ENCODE data around the gene ASGR2. TPM values are rescaled to one million over a fixed set of nuclear protein-coding genes. Genes with fewer than 3 reads are reported as not detected.

Gene ASGR2
- polyA plus RNA-seq, 1 donor (not counting 4 experiments of a cell fraction or from before 2014, with no cell fraction given): not detected

DNA sequence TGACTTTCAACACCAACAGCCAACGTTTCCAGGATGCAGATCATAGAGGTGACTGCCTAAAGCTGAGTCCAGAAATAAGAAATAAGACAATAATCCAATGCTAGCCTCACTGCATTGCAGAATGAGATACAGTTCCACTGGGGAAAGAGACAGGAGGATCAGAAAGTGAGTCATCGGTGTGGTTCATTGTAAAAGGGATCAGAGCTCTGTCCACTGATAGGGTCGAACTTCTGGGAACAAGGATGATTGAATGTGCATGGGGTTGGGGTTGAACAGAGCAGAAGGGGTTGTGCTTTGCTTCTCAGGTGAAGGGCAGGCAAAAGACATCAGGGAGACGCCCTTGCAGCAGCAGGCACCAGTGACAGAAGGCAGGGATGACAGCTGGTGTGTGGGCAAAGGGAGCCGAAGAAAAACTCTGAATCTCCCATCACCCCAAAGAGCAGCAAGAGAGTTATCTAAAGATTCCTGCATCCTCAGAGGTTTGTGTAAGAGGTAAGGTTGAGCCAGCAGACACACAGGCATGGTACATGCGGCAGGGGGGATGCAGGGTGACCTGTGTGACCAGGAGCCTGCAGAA, 51.0 kb downstream of the ASGR2 start:
- H3K4me1 ChIP-seq (ENCODE audit: control insufficient read depth, extremely low read depth, insufficient read depth, low read length): peaks cover 18% of the 10 kb centered on the region
- no peaks in the 10 kb centered on the region for H4K20me1 ChIP-seq (ENCODE audit: control insufficient read depth, extremely low read depth, insufficient read depth, low read length)
- no peak overlapping the region for H3K4me3 ChIP-seq (ENCODE audit: control insufficient read depth in 2 of 3, extremely low read depth in 1 of 3, insufficient read depth in 2 of 3, low read depth in 1 of 3, low read length in 3 of 3)
- no peaks in the 10 kb centered on the region for H3K79me2 ChIP-seq (ENCODE audit: control insufficient read depth, insufficient read depth, low read length)
- H3K9ac ChIP-seq (ENCODE audit: control insufficient read depth, extremely low read depth, insufficient read depth, low read length): no peak overlapping the region
- H3K9me3 ChIP-seq (ENCODE audit: control insufficient read depth, low read depth, low read length): peaks cover 2% of the 10 kb centered on the region
- H3K4me2 ChIP-seq (ENCODE audit: control insufficient read depth, extremely low read depth, insufficient read depth, low read depth, low read length): no peak overlapping the region
- no peak overlapping the region for H3K27ac ChIP-seq (ENCODE audit: control insufficient read depth, insufficient read depth, low read length)
- dilution Hi-C loops (cut with MboI; ENCODE audit: extremely low pct_ligation_motif_present, low sequenced_read_pairs): no loop called here
- DNase-seq (ENCODE audit: low read depth, low spot score) (no peak), FAIRE-seq (no peak)
- peaks cover 10% of the 10 kb centered on the region for H3K27me3 ChIP-seq (ENCODE audit: control insufficient read depth, extremely low read depth, insufficient read depth, low read length)
- no peaks in the 10 kb centered on the region for H3K36me3 ChIP-seq (ENCODE audit: control insufficient read depth in 2 of 2, extremely low read depth in 1 of 2, insufficient read depth in 2 of 2, low read length in 2 of 2)
- TF ChIP-seq EZH2 (IDR thresholded peaks at IDR 0.05; ENCODE audit: low read length): no peak
- TF ChIP-seq, protein P1, sequence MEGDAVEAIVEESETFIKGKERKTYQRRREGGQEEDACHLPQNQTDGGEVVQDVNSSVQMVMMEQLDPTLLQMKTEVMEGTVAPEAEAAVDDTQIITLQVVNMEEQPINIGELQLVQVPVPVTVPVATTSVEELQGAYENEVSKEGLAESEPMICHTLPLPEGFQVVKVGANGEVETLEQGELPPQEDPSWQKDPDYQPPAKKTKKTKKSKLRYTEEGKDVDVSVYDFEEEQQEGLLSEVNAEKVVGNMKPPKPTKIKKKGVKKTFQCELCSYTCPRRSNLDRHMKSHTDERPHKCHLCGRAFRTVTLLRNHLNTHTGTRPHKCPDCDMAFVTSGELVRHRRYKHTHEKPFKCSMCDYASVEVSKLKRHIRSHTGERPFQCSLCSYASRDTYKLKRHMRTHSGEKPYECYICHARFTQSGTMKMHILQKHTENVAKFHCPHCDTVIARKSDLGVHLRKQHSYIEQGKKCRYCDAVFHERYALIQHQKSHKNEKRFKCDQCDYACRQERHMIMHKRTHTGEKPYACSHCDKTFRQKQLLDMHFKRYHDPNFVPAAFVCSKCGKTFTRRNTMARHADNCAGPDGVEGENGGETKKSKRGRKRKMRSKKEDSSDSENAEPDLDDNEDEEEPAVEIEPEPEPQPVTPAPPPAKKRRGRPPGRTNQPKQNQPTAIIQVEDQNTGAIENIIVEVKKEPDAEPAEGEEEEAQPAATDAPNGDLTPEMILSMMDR (optimal IDR thresholded peaks at IDR 0.05 in 1 of 3, IDR thresholded peaks at IDR 0.05 in 1 of 3, conservative IDR thresholded peaks at IDR 0.05 in 1 of 3; ENCODE audit: extremely low read depth in 1 of 3, insufficient read depth in 2 of 3, low read length in 3 of 3): no peak
- no peaks in the 10 kb centered on the region for H3K9me1 ChIP-seq (ENCODE audit: control insufficient read depth, extremely low read depth, insufficient read depth, low read length)
- no peak overlapping the region for H2AFZ ChIP-seq (ENCODE audit: control insufficient read depth, low read length)

GRCh38 chr17:7060165-7060891, 54.3 kb downstream of the ASGR2 start:
- Histone ChIP-seq H3K36me3 (ENCODE audit: control insufficient read depth in 2 of 2, extremely low read depth in 1 of 2, insufficient read depth in 2 of 2, low read length in 2 of 2) (no peaks in the 10 kb centered on the region), H4K20me1 (ENCODE audit: control insufficient read depth, extremely low read depth, insufficient read depth, low read length) (no peaks in the 10 kb centered on the region), H3K9me1 (ENCODE audit: control insufficient read depth, extremely low read depth, insufficient read depth, low read length) (no peaks in the 10 kb centered on the region), H3K4me1 (ENCODE audit: control insufficient read depth, extremely low read depth, insufficient read depth, low read length) (peaks cover 28% of the 10 kb centered on the region), H3K4me2 (ENCODE audit: control insufficient read depth, extremely low read depth, insufficient read depth, low read depth, low read length) (peak overlapping the region; percentile 94), H3K4me3 (ENCODE audit: control insufficient read depth in 2 of 3, extremely low read depth in 1 of 3, insufficient read depth in 2 of 3, low read depth in 1 of 3, low read length in 3 of 3) (peak overlapping the region in 2 of 3 experiments; percentile 30 to 61), H3K27ac (ENCODE audit: control insufficient read depth, insufficient read depth, low read length) (peak overlapping the region; percentile 95), H3K9me3 (ENCODE audit: control insufficient read depth, low read depth, low read length) (no peaks in the 10 kb centered on the region), H3K27me3 (ENCODE audit: control insufficient read depth, extremely low read depth, insufficient read depth, low read length) (peaks cover 7% of the 10 kb centered on the region), H3K79me2 (ENCODE audit: control insufficient read depth, insufficient read depth, low read length) (no peaks in the 10 kb centered on the region), H3K9ac (ENCODE audit: control insufficient read depth, extremely low read depth, insufficient read depth, low read length) (peak overlapping the region; percentile 68), H2AFZ (ENCODE audit: control insufficient read depth, low read length) (peak overlapping the region; percentile 64)
- peak; percentile 75 for DNase-seq (ENCODE audit: low read depth, low spot score)
- TF ChIP-seq EZH2 (IDR thresholded peaks at IDR 0.05; ENCODE audit: low read length): no peak
- TF ChIP-seq, protein P1 (optimal IDR thresholded peaks at IDR 0.05 in 1 of 3, IDR thresholded peaks at IDR 0.05 in 1 of 3, conservative IDR thresholded peaks at IDR 0.05 in 1 of 3; ENCODE audit: extremely low read depth in 1 of 3, insufficient read depth in 2 of 3, low read length in 3 of 3): no peak
- dilution Hi-C loops (cut with MboI; ENCODE audit: extremely low pct_ligation_motif_present, low sequenced_read_pairs): no loop called here
- peak; percentile 90 for FAIRE-seq

Data from keratinocyte (primary cell).